GM12878 (cell line): ENCODE data around the gene CASP5. TPM values are rescaled to one million over a fixed set of nuclear protein-coding genes. Genes with fewer than 3 reads are reported as not detected.

Experiments used
- ATAC-seq: fragments of 200-7000 bp; cut with Tn5 transposase; 3 replicates; pipeline ENCODE4 v1.9.1; 2020; ENCODE audit warnings: mild to moderate bottlenecking, moderate library complexity
- BruUV-seq: library from RNA; stranded (reverse); fragments of 400-500 nt; replicated peaks from 2 replicates; lab custom pipeline; 2021; lab: Mats Ljungman, UMichigan
- CTCF ChIA-PET: fragments of 300-600 bp; sonication (Branson Sonifier 250); formaldehyde crosslinking; extraction: SDS; loops from one replicate; lab custom pipeline; 2021; ENCODE audit warnings: inconsistent platforms; lab: Yijun Ruan, JAX
- POLR2A ChIA-PET: fragments of 350-600 bp; formaldehyde crosslinking; extraction: SDS; loops from one replicate; lab custom pipeline; 2021; ENCODE audit warnings: inconsistent platforms; lab: Charles Lee
- RAD21 ChIA-PET: fragments of 300-600 bp; sonication (Branson Sonifier 250); formaldehyde crosslinking; loops from one replicate; lab custom pipeline; 2023; ENCODE audit warnings: antibody characterized with exemption; ENCODE audit not compliant: unreplicated experiment; lab: Charles Lee
- SMC1A ChIA-PET: fragments of 300-600 bp; sonication (Branson Sonifier 250); formaldehyde crosslinking; loops from one replicate; lab custom pipeline; 2023; ENCODE audit not compliant: unreplicated experiment, uncharacterized antibody; lab: Charles Lee
- DNase-seq: peaks from one replicate; pipeline ENCODE4 v3.0.0-alpha.2; 2011; ENCODE audit warnings: low read depth, low spot score
- FAIRE-seq: peaks from 3 replicates; lab custom pipeline; 2011; peaks lifted over from hg19 to GRCh38; lab: Jason Lieb, UNC
- H2AFZ ChIP-seq: 2 replicates; pipeline ENCODE4 v1.6.0; 2011; ENCODE audit warnings: low read depth, low read length, control low read depth; ENCODE audit not compliant: control insufficient read depth
- H3K27ac ChIP-seq: 2 replicates; pipeline ENCODE4 v1.5.1; 2011; ENCODE audit warnings: control low read depth; ENCODE audit not compliant: control insufficient read depth, insufficient read depth
- H3K27me3 ChIP-seq, 2 experiments: replicated peaks in 1 of 2; 2 replicates each; pipeline versions ENCODE4 v1.6.0 to v1.6.1; 2011; ENCODE audit warnings: low read length in 1 of 2; ENCODE audit not compliant: control insufficient read depth in 2 of 2, insufficient read depth in 2 of 2
- H3K36me3 ChIP-seq, 2 experiments: 2 replicates each; pipeline ENCODE4 v1.5.1; 2011; ENCODE audit warnings: low read length in 1 of 2; ENCODE audit not compliant: control insufficient read depth in 2 of 2, insufficient read depth in 2 of 2
- H3K4me1 ChIP-seq: 2 replicates; pipeline ENCODE4 v1.6.1; 2011; ENCODE audit warnings: mild to moderate bottlenecking, low read length, moderate library complexity, mixed read lengths; ENCODE audit not compliant: control insufficient read depth, insufficient read depth
- H3K4me2 ChIP-seq: 2 replicates; pipeline ENCODE4 v1.6.0; 2011; ENCODE audit warnings: control low read depth; ENCODE audit not compliant: control insufficient read depth, insufficient read depth
- H3K4me3 ChIP-seq: fragments of 200-600 bp; sonication (generic); 2 replicates; pipeline ENCODE4 v1.5.1; 2016
- H3K79me2 ChIP-seq: 2 replicates; pipeline ENCODE4 v1.6.0; 2011; ENCODE audit warnings: low read length; ENCODE audit not compliant: control insufficient read depth, insufficient read depth
- H3K9ac ChIP-seq: 2 replicates; pipeline ENCODE4 v1.8.0; 2011; ENCODE audit warnings: low read length, control low read depth, mixed read lengths; ENCODE audit not compliant: control insufficient read depth, insufficient read depth
- H3K9me3 ChIP-seq: replicated peaks from 3 replicates; pipeline ENCODE4 v1.5.1; 2011; ENCODE audit warnings: mild to moderate bottlenecking, low read length; ENCODE audit not compliant: control insufficient read depth, insufficient read depth
- H4K20me1 ChIP-seq: 2 replicates; pipeline ENCODE4 v1.6.0; 2011; ENCODE audit not compliant: control insufficient read depth, insufficient read depth
- BHLHE40 ChIP-seq, 2 experiments: fragments of 450-650 bp in 1 of 2; IDR thresholded peaks; 2 replicates each; pipeline ENCODE4 v1.6.1; 2011 to 2017; ENCODE audit warnings: low read depth in 2 of 2, borderline replicate concordance in 1 of 2, improper control_type of control experiment in 1 of 2, low read length in 1 of 2, mild to moderate bottlenecking in 1 of 2
- CEBPB ChIP-seq, 2 experiments: fragments of 150-350 bp in 1 of 2; IDR thresholded peaks; 2 replicates each; pipeline ENCODE4 v1.6.1; 2012 to 2014; ENCODE audit warnings: low read depth in 2 of 2, low read length in 2 of 2, borderline replicate concordance in 1 of 2, inconsistent platforms in 1 of 2
- E2F4 ChIP-seq: IDR thresholded peaks from 2 replicates; pipeline ENCODE4 v1.6.1; 2012; ENCODE audit warnings: low read depth, low read length, improper control_type of control experiment
- STAT1 ChIP-seq: fragments of 450-650 bp; conservative IDR thresholded peaks from 2 replicates; pipeline ENCODE4 v1.6.1; 2014; ENCODE audit warnings: antibody characterized with exemption, mild to moderate bottlenecking
- ZNF24 ChIP-seq: fragments of 450-650 bp; IDR thresholded peaks from 2 replicates; pipeline ENCODE4 v1.6.1; 2017; ENCODE audit warnings: antibody characterized with exemption, mild to moderate bottlenecking
- ZNF384 ChIP-seq: IDR thresholded peaks from 2 replicates; pipeline ENCODE4 v1.6.1; 2012; ENCODE audit warnings: low read depth, mild to moderate bottlenecking, low read length, improper control_type of control experiment, borderline replicate concordance
- WGBS: methylation state at CpG from one replicate; pipeline ENCODE4 v1.1.6; 2016; ENCODE audit warnings: low lambda C conversion rate; ENCODE audit not compliant: insufficient replicate concordance, insufficient coverage; ENCODE audit errors: missing lambda C conversion rate; 5-methylcytosine and 5-hydroxymethylcytosine counted together
- in situ Hi-C: fragments of 300-500 bp; cut with MboI; formaldehyde crosslinking; loops from 9 replicates; pipeline ENCODE4 v1.14.3; 2018; ENCODE audit warnings: mixed read lengths
- intact Hi-C: fragments of 100-400 bp; cut with micrococcal nuclease; formaldehyde crosslinking; loops from one replicate; pipeline ENCODE4 v1.14.2; 2022; ENCODE audit not compliant: unreplicated experiment
- polyA plus RNA-seq, 11 experiments: library from polyadenylated mRNA; depleted of rRNA in 4 of 11; unstranded in 6 of 11; stranded (reverse) in 5 of 11; fragments of >200 nt; fragmentation: Nextera tagmentation in 4 of 11; fragmentation: Illumina TruSeq in 1 of 11; extraction: Ambion mirVana in 4 of 11; extraction: Trizol in 1 of 11; gene quantifications; 1 replicate in 1 of 11; 2 replicates in 10 of 11; pipeline versions ENCODE4 v1.2.1 to v1.2.3, GENCODE V29; 2011 to 2016; ENCODE audit warnings: inconsistent platforms in 2 of 11, missing spikeins in 2 of 11, low read depth in 1 of 11
- total RNA-seq, 4 experiments: library from RNA; depleted of rRNA in 3 of 4; stranded (reverse); fragments of >200 nt in 3 of 4; fragmentation: Illumina TruSeq in 1 of 4; extraction: Trizol in 1 of 4; gene quantifications; 2 replicates each; pipeline versions ENCODE4 v1.2.1 to v1.2.3, GENCODE V29; 2013 to 2021
- TF ChIP-seq, protein P1 (sequence below): fragments of 450-650 bp; IDR thresholded peaks from 2 replicates; pipeline ENCODE4 v1.6.1; 2016; ENCODE audit warnings: mild to moderate bottlenecking
- TF ChIP-seq, protein P2 (sequence below): fragments of 450-650 bp; IDR thresholded peaks from 2 replicates; pipeline ENCODE4 v1.6.1; 2017; ENCODE audit warnings: mild to moderate bottlenecking

CASP5 gene
- total and polyA plus RNA-seq, 10 of the 15 experiments (the other 5 are each of a cell fraction or from before 2014, with no cell fraction given): not detected

- TF ChIP-seq, protein P1, sequence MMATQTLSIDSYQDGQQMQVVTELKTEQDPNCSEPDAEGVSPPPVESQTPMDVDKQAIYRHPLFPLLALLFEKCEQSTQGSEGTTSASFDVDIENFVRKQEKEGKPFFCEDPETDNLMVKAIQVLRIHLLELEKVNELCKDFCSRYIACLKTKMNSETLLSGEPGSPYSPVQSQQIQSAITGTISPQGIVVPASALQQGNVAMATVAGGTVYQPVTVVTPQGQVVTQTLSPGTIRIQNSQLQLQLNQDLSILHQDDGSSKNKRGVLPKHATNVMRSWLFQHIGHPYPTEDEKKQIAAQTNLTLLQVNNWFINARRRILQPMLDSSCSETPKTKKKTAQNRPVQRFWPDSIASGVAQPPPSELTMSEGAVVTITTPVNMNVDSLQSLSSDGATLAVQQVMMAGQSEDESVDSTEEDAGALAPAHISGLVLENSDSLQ: no peak
- TF ChIP-seq ZNF384: no peak
- TF ChIP-seq ZNF24: no peak
- no peak for TF ChIP-seq CEBPB (IDR thresholded peaks at IDR 0.05; ENCODE audit: borderline replicate concordance in 1 of 2, low read depth in 2 of 2, low read length in 2 of 2)
- TF ChIP-seq STAT1: no peak
- no peak for TF ChIP-seq E2F4
- TF ChIP-seq, all 136 proteins: peak for 0
Observed at GRCh38 chr11:104970756-104971155, 52.2 kb downstream of the CASP5 start (continued).

- ChIA-PET SMC1A (interaction anchor here (1.3 to 6.4 kb wide), 4 partner anchors 17 to 32 kb away, joined by 3 to 28 read pairs (median 4); no protein-coding TSS in a partner anchor), RAD21 (no interaction called here), CTCF (interaction anchor here (3.3 kb wide), 1 partner anchor 22 kb away, joined by 15 read pairs; no protein-coding TSS in a partner anchor)
- WGBS: 81% methylated on average over 16 of the region's 16 CpGs
- H3K9ac ChIP-seq: peak overlapping the region; percentile 67
- H4K20me1 ChIP-seq: no peaks in the 10 kb centered on the region
- H3K4me2 ChIP-seq: peak overlapping the region; percentile 68
- peak overlapping the region; percentile 98 for H2AFZ ChIP-seq
- H3K27ac ChIP-seq: peak overlapping the region; percentile 84
- H3K36me3 ChIP-seq: no peaks in the 10 kb centered on the region
- peaks cover 4% of the 10 kb centered on the region for H3K4me1 ChIP-seq
- peak overlapping the region; percentile 67; the same call in 1 of the 2 replicates for H3K4me3 ChIP-seq
- in situ Hi-C loops: no loop called here
- TF ChIP-seq, protein P2, sequence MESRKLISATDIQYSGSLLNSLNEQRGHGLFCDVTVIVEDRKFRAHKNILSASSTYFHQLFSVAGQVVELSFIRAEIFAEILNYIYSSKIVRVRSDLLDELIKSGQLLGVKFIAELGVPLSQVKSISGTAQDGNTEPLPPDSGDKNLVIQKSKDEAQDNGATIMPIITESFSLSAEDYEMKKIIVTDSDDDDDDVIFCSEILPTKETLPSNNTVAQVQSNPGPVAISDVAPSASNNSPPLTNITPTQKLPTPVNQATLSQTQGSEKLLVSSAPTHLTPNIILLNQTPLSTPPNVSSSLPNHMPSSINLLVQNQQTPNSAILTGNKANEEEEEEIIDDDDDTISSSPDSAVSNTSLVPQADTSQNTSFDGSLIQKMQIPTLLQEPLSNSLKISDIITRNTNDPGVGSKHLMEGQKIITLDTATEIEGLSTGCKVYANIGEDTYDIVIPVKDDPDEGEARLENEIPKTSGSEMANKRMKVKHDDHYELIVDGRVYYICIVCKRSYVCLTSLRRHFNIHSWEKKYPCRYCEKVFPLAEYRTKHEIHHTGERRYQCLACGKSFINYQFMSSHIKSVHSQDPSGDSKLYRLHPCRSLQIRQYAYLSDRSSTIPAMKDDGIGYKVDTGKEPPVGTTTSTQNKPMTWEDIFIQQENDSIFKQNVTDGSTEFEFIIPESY: no peak
- TF ChIP-seq BHLHE40 (IDR thresholded peaks at IDR 0.05; ENCODE audit: borderline replicate concordance in 1 of 2, low read depth in 2 of 2, low read length in 1 of 2): no peak
- TF ChIP-seq, all 136 proteins: peak for 0
- ATAC-seq (peak; percentile 8; the same call in 2 of the 3 replicates), FAIRE-seq (no peak), DNase-seq (no peak)
- intact Hi-C loops: no loop called here
- peaks cover 4% of the 10 kb centered on the region for H3K79me2 ChIP-seq
- H3K27me3 ChIP-seq: no peaks in the 10 kb centered on the region
- BruUV-seq: no TSS peak
- no peaks in the 10 kb centered on the region; the same call in 2 of the 3 replicates for H3K9me3 ChIP-seq
- POLR2A ChIA-PET: no interaction called here
Observed at GRCh38 chr11:104968856-104969776, 53.9 kb downstream of the CASP5 start.
